Measurements from ENCODE around the gene TCF4.

GRCh38 chr18:55402731-55403405, 185.1 kb downstream of the TCF4 start:
- TF ChIP-seq EP300 (IDR thresholded peaks at IDR 0.05) (no peak), CTCF (IDR thresholded peaks at IDR 0.05) (no peak), POLR2A (IDR thresholded peaks at IDR 0.05) (no peak), POLR2AphosphoS5 (IDR thresholded peaks at IDR 0.05) (no peak)

All from sigmoid colon (tissue), 4 donors.